Neural progenitor cell (in vitro differentiated cells): Measurements from ENCODE around the gene MAST2. TPM values are rescaled to one million over a fixed set of nuclear protein-coding genes. Genes with fewer than 3 reads are reported as not detected.

Experiments
- DNase-seq: peaks from one replicate; pipeline ENCODE4 v3.0.0-alpha.2; 2016; ENCODE audit warnings: low spot score
- H2AFZ ChIP-seq: fragments of 200-600 bp; sonication (generic); replicated peaks from 2 replicates; pipeline ENCODE4 v1.6.1; 2016; ENCODE audit warnings: antibody characterized with exemption
- H3F3A ChIP-seq: fragments of 200-600 bp; sonication (generic); 2 replicates; pipeline ENCODE4 v1.6.1; 2016; ENCODE audit warnings: antibody characterized with exemption, low read depth
- H3K27ac ChIP-seq: fragments of 200-600 bp; sonication (generic); 2 replicates; pipeline ENCODE4 v1.5.1; 2016; ENCODE audit warnings: mild to moderate bottlenecking
- H3K27me3 ChIP-seq: fragments of 200-600 bp; sonication (generic); 2 replicates; pipeline ENCODE4 v1.6.1; 2016; ENCODE audit warnings: mild to moderate bottlenecking, moderate library complexity
- H3K36me3 ChIP-seq: fragments of 200-600 bp; sonication (generic); 2 replicates; pipeline ENCODE4 v1.5.1; 2016
- H3K4me1 ChIP-seq: fragments of 200-600 bp; sonication (generic); 2 replicates; pipeline ENCODE4 v1.6.1; 2016; ENCODE audit warnings: mixed run types
- H3K4me2 ChIP-seq: fragments of 200-600 bp; sonication (generic); 2 replicates; pipeline ENCODE4 v1.6.1; 2016
- H3K4me3 ChIP-seq: fragments of 200-600 bp; sonication (generic); 2 replicates; pipeline ENCODE4 v1.5.1; 2016
- H3K79me2 ChIP-seq: fragments of 200-600 bp; sonication (generic); 2 replicates; pipeline ENCODE4 v1.6.1; 2016; ENCODE audit warnings: low read depth
- H3K9ac ChIP-seq: fragments of 200-600 bp; sonication (generic); 2 replicates; pipeline ENCODE4 v1.6.1; 2016
- H3K9me3 ChIP-seq: fragments of 200-600 bp; sonication (generic); 2 replicates; pipeline ENCODE4 v1.5.1; 2016; ENCODE audit warnings: low read depth
- H4K20me1 ChIP-seq: fragments of 200-600 bp; sonication (generic); 2 replicates; pipeline ENCODE4 v1.6.1; 2016; ENCODE audit warnings: low read depth
- H3K27ac Mint-ChIP-seq: 3 replicates; pipeline ENCODE4 v1.8.0; 2021; ENCODE audit warnings: mixed read lengths
- H3K27me3 Mint-ChIP-seq: 2 replicates; pipeline ENCODE4 v1.8.0; 2022; ENCODE audit warnings: low read depth, mild to moderate bottlenecking, inconsistent platforms, moderate library complexity, mixed read lengths; ENCODE audit not compliant: insufficient read depth
- H3K36me3 Mint-ChIP-seq: 3 replicates; pipeline ENCODE4 v1.8.0; 2021; ENCODE audit warnings: mixed read lengths
- H3K4me1 Mint-ChIP-seq: 3 replicates; pipeline ENCODE4 v1.8.0; 2021; ENCODE audit warnings: mixed read lengths
- H3K4me3 Mint-ChIP-seq: 3 replicates; pipeline ENCODE4 v1.8.0; 2021; ENCODE audit warnings: mild to moderate bottlenecking, moderate library complexity, mixed read lengths
- H3K9me3 Mint-ChIP-seq: 3 replicates; pipeline ENCODE4 v1.8.0; 2020; ENCODE audit warnings: mixed read lengths
- EZH2 ChIP-seq: fragments of 200-600 bp; sonication (generic); IDR thresholded peaks from 2 replicates; pipeline ENCODE4 v1.6.1; 2017; ENCODE audit warnings: antibody characterized with exemption, mild to moderate bottlenecking, moderate library complexity
- EZH2phosphoT487 ChIP-seq: fragments of 200-600 bp; sonication (generic); IDR thresholded peaks from 2 replicates; pipeline ENCODE4 v1.6.1; 2017; ENCODE audit warnings: antibody characterized with exemption
- total RNA-seq: library from RNA; depleted of rRNA; stranded (reverse); fragments of >200 nt; gene quantifications from 2 replicates; pipeline ENCODE4 v1.2.3, GENCODE V29; 2015; ENCODE audit warnings: low replicate concordance
- TF ChIP-seq, protein P1 (sequence below): fragments of 200-600 bp; sonication (generic); IDR thresholded peaks from 2 replicates; pipeline ENCODE4 v1.5.1; 2017; ENCODE audit warnings: antibody characterized with exemption, mild to moderate bottlenecking

MAST2 gene
- total RNA-seq, 1 donor from 2014 or later: 5.5 TPM

DNA sequence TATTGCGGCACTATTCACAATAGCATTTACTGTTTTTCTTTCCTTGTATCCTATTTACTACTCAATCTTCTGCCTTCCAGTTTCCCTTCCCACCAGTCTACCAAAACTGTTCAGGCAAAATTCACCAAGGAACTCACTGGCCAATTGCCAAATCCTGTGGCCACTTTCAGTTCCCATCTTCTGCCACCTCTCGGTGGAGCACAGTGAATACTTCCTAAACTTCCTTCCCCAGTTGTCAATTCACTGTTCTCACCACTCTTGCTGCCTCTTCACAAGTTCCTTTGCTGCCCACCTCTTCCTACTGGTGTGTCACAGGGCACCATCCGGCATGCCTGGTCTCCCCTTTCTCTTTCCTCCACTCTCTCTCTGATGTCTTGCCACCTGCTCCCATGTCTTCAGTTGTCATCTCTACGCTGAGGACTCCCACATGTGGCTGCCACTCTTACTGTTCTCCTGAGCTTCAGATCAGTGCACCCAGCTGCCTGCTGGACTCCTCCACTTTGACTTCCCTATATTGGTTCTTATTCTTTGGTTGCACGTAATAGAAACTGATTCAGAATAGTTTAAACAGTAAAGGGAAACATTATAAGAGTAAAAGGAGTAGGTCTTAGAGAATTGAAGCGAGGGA lies 214.6 kb downstream of the MAST2 start:
- Mint-ChIP-seq H3K36me3 (peaks cover 10% of the 10 kb centered on the region), H3K9me3 (peaks cover 2% of the 10 kb centered on the region), H3K4me3 (no peak overlapping the region), H3K27me3 (peaks cover 2% of the 10 kb centered on the region), H3K4me1 (no peaks in the 10 kb centered on the region), H3K27ac (no peak overlapping the region)
- no peak overlapping the region for H2AFZ ChIP-seq
- H3K27me3 ChIP-seq: no peaks in the 10 kb centered on the region
- no peak overlapping the region for H3K4me2 ChIP-seq
- H3K36me3 ChIP-seq: no peaks in the 10 kb centered on the region
- H3K9ac ChIP-seq: no peak overlapping the region
- H3K79me2 ChIP-seq: no peaks in the 10 kb centered on the region
- no peaks in the 10 kb centered on the region for H4K20me1 ChIP-seq
- no peak overlapping the region for H3K27ac ChIP-seq
- no peak overlapping the region for H3K4me3 ChIP-seq
- H3K4me1 ChIP-seq: peaks cover 20% of the 10 kb centered on the region
- H3F3A ChIP-seq: peaks cover 9% of the 10 kb centered on the region
- H3K9me3 ChIP-seq: no peaks in the 10 kb centered on the region
- no peak for DNase-seq
- TF ChIP-seq, protein P1, sequence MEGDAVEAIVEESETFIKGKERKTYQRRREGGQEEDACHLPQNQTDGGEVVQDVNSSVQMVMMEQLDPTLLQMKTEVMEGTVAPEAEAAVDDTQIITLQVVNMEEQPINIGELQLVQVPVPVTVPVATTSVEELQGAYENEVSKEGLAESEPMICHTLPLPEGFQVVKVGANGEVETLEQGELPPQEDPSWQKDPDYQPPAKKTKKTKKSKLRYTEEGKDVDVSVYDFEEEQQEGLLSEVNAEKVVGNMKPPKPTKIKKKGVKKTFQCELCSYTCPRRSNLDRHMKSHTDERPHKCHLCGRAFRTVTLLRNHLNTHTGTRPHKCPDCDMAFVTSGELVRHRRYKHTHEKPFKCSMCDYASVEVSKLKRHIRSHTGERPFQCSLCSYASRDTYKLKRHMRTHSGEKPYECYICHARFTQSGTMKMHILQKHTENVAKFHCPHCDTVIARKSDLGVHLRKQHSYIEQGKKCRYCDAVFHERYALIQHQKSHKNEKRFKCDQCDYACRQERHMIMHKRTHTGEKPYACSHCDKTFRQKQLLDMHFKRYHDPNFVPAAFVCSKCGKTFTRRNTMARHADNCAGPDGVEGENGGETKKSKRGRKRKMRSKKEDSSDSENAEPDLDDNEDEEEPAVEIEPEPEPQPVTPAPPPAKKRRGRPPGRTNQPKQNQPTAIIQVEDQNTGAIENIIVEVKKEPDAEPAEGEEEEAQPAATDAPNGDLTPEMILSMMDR: no peak
- TF ChIP-seq EZH2phosphoT487 (no peak), EZH2 (no peak)

DNA sequence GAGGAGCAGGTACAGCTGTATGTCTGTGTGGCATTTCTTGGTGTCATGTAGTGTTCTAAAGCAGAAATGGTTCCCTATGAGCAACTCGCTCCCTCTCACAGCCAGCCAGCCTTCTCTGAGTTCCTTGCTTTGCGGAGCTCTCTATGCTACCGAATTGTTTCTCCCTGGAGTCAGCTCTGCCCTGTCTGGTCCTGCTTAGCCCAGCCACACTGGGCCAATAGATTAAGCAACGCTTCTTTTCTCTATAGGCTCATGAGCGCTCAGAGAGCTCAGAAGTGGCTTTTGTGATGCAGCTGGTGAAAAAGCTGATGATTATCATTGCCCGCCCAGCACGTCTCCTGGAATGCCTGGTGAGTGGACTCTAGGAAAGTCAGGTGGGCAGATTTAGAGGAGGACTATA lies 215.9 kb downstream of the MAST2 start:
- Mint-ChIP-seq H3K27me3 (peaks cover 2% of the 10 kb centered on the region), H3K36me3 (peaks cover 14% of the 10 kb centered on the region), H3K27ac (no peak overlapping the region), H3K9me3 (peaks cover 2% of the 10 kb centered on the region), H3K4me3 (no peak overlapping the region), H3K4me1 (no peaks in the 10 kb centered on the region)
- Histone ChIP-seq H3K4me2 (peak overlapping the region; percentile 35), H4K20me1 (no peaks in the 10 kb centered on the region), H3K27me3 (no peaks in the 10 kb centered on the region), H3K27ac (peak overlapping the region; percentile 16), H3K9me3 (no peaks in the 10 kb centered on the region), H3K79me2 (no peaks in the 10 kb centered on the region), H3K36me3 (no peaks in the 10 kb centered on the region), H3F3A (peaks cover 9% of the 10 kb centered on the region), H3K9ac (no peak overlapping the region), H3K4me3 (no peak overlapping the region), H2AFZ (no peak overlapping the region), H3K4me1 (peaks cover 20% of the 10 kb centered on the region)
- TF ChIP-seq EZH2phosphoT487 (no peak), EZH2 (no peak)
- DNase-seq: peak; percentile 50

DNA sequence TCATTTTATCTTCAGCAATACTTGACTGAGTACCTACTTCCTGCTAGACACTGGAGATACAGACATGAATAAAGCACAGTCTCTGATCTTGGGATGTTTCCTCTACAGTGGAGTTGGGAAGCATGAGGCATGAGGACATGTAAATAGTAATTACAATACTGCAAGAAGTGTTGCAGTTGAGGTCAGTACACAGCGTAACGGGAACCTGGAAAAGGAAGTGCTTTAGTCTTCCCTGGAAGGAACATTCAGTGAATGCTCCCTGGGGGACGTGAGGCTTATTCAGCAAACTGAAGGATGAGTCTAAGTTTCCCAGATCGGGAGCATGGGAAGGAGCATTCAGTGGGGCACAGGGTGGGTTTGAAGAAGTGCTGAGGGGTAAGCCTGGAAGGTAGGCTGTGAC lies 216.6 kb downstream of the MAST2 start:
- H3K27ac ChIP-seq: no peak overlapping the region
- peaks cover 9% of the 10 kb centered on the region for H3F3A ChIP-seq
- no peaks in the 10 kb centered on the region for H3K9me3 ChIP-seq
- H3K4me3 Mint-ChIP-seq: no peak overlapping the region
- H3K4me1 ChIP-seq: peaks cover 20% of the 10 kb centered on the region
- H4K20me1 ChIP-seq: no peaks in the 10 kb centered on the region
- no peak overlapping the region for H3K4me3 ChIP-seq
- no peaks in the 10 kb centered on the region for H3K4me1 Mint-ChIP-seq
- peaks cover 15% of the 10 kb centered on the region for H3K36me3 Mint-ChIP-seq
- H3K9ac ChIP-seq: no peak overlapping the region
- H3K27me3 Mint-ChIP-seq: peaks cover 2% of the 10 kb centered on the region
- TF ChIP-seq EZH2: no peak
- TF ChIP-seq EZH2phosphoT487: no peak
- TF ChIP-seq, protein P1: no peak
- no peak overlapping the region for H3K27ac Mint-ChIP-seq
- no peaks in the 10 kb centered on the region for H3K79me2 ChIP-seq
- no peaks in the 10 kb centered on the region for H3K27me3 ChIP-seq
- H3K36me3 ChIP-seq: no peaks in the 10 kb centered on the region
- DNase-seq: no peak
- no peak overlapping the region for H2AFZ ChIP-seq
- H3K4me2 ChIP-seq: no peak overlapping the region
- H3K9me3 Mint-ChIP-seq: peaks cover 2% of the 10 kb centered on the region
